GM19397 (cell line): ENCODE measurements around the gene DVL3.
A peak's percentile ranks its signal among the peaks of the same experiment; 100 is the strongest.

Experiments used
- ATAC-seq: cut with Tn5 transposase; IDR thresholded peaks from one replicate; pipeline ENCODE4 v1.9.1; 2021; ENCODE audit warnings: mild to moderate bottlenecking, moderate library complexity; ENCODE audit not compliant: unreplicated experiment

DVL3 gene

GRCh38 chr3:184176377-184177330, 21.5 kb downstream of the DVL3 start:
- ATAC-seq = no peak

- no peak for ATAC-seq
These were observed 22.2 kb downstream of the DVL3 start for GRCh38 chr3:184177331-184177731.

GRCh38 chr3:184177767-184178306, 22.7 kb downstream of the DVL3 start:
- no peak for ATAC-seq

GRCh38 chr3:184178521-184179138, 23.5 kb downstream of the DVL3 start:
- ATAC-seq = no peak

GRCh38 chr3:184180165-184180564, 25.0 kb downstream of the DVL3 start:
- ATAC-seq = no peak

- no peak for ATAC-seq
These were observed 26.4 kb downstream of the DVL3 start for GRCh38 chr3:184181596-184181995.

- no peak for ATAC-seq
These were observed 28.5 kb downstream of the DVL3 start for GRCh38 chr3:184183679-184184078.

- ATAC-seq = no peak
These were observed 29.5 kb downstream of the DVL3 start for GRCh38 chr3:184184546-184185230.

- peak; percentile 91 for ATAC-seq
These were observed 30.4 kb downstream of the DVL3 start for GRCh38 chr3:184185461-184186183.

GRCh38 chr3:184186184-184186901, 31.2 kb downstream of the DVL3 start, which contains the start of gene ABCF3:
Gene ABCF3, plus strand, starts transcription at chr3:184186199. Its CDS starts 9 bp downstream, at chr3:184186208.
- peak; percentile 18 for ATAC-seq

- ATAC-seq = no peak
These were observed 31.7 kb downstream of the DVL3 start for GRCh38 chr3:184186902-184187207.

GRCh38 chr3:184188080-184188479, 32.9 kb downstream of the DVL3 start:
- ATAC-seq = no peak

- no peak for ATAC-seq
These were observed 34.2 kb downstream of the DVL3 start for GRCh38 chr3:184189421-184189820.

- no peak for ATAC-seq
These were observed 37.7 kb downstream of the DVL3 start for GRCh38 chr3:184192889-184193288.

- ATAC-seq = no peak
These were observed 38.9 kb downstream of the DVL3 start for GRCh38 chr3:184193991-184194539.

GRCh38 chr3:184196536-184196935, 41.4 kb downstream of the DVL3 start:
- no peak for ATAC-seq

GRCh38 chr3:184198509-184198908, 43.3 kb downstream of the DVL3 start:
- no peak for ATAC-seq

- ATAC-seq = no peak
These were observed 45.6 kb downstream of the DVL3 start for GRCh38 chr3:184200825-184201224.

GRCh38 chr3:184203526-184203925, 48.3 kb downstream of the DVL3 start:
- ATAC-seq = no peak
